OCI-LY1 (cell line): ENCODE data around the gene LTA4H.

Experiments
- CTCF ChIP-seq: fragments of 200-600 bp; sonication (generic), shearing (Covaris generic); IDR thresholded peaks from 2 replicates; pipeline ENCODE4 v1.5.1; 2017; ENCODE audit warnings: mild to moderate bottlenecking, antibody characterized with exemption, low read length, moderate library complexity, mixed read lengths
- EZH2 ChIP-seq: fragments of 200-600 bp; sonication (generic), shearing (Covaris generic); IDR thresholded peaks from 2 replicates; pipeline ENCODE4 v1.8.0; 2017; ENCODE audit warnings: borderline replicate concordance, mixed run types, mild to moderate bottlenecking, antibody characterized with exemption, low read length, moderate library complexity, mixed read lengths

DNA sequence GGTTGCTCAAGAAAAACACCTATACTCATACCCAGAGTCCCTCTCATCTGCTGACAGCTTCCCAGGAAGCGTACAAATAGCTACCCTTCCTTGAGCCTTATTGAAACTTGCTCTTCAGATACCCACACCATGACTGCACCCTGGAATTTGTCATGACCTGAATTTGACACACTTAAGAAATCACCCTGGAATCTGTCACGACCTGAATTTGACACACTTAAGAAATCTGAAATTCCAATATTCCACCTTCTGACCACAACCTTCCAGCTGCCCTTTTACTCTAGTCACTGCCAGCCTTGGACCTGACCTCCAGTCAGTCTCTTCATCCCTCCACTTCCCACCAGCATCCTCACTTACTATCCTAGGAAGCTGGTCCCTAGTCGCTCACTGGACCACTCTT, 38.1 kb downstream of the LTA4H start:
- no peak for TF ChIP-seq CTCF
- TF ChIP-seq EZH2: no peak
